K562 (cell line): ENCODE results near the gene NRGN. TPM values are rescaled to one million over a fixed set of nuclear protein-coding genes. Genes with fewer than 3 reads are reported as not detected.
A peak's percentile ranks its signal among the peaks of the same experiment; 100 is the strongest.

ENCODE experiments used
- ARID3B ChIP-seq: fragments of 250-450 bp; sonication (Bioruptor Pico); IDR thresholded peaks from 2 replicates; pipeline ENCODE4 v1.4.0; 2020; ENCODE audit warnings: borderline replicate concordance
- CHD1 ChIP-seq: fragments of 200-600 bp; sonication (generic); IDR thresholded peaks from one replicate; pipeline ENCODE4 v1.6.1; 2012; ENCODE audit warnings: mild to moderate bottlenecking, moderate library complexity, low read length, inconsistent platforms
- DPF2 ChIP-seq: fragments of 450-650 bp; IDR thresholded peaks from 2 replicates; pipeline ENCODE4 v1.6.1; 2016
- E2F6 ChIP-seq, 2 experiments: IDR thresholded peaks; 2 replicates each; pipeline ENCODE4 v1.6.1; 2011; ENCODE audit warnings: borderline replicate concordance in 1 of 2, control low read depth in 1 of 2, low read depth in 1 of 2, low read length in 1 of 2, mild to moderate bottlenecking in 1 of 2, mixed read lengths in 1 of 2, moderate library complexity in 1 of 2; ENCODE audit not compliant: insufficient read depth in 1 of 2, insufficient read length in 1 of 2, poor library complexity in 1 of 2, severe bottlenecking in 1 of 2; ENCODE audit errors: extremely low read depth in 1 of 2
- E4F1 ChIP-seq: fragments of 250-450 bp; sonication (Bioruptor Pico); IDR thresholded peaks from 2 replicates; pipeline ENCODE4 v1.5.0; 2021; ENCODE audit warnings: mild to moderate bottlenecking, borderline replicate concordance
- ILF3 ChIP-seq: fragments of 450-650 bp; IDR thresholded peaks from 2 replicates; pipeline ENCODE4 v1.6.1; 2018; ENCODE audit warnings: antibody characterized with exemption, mild to moderate bottlenecking, moderate library complexity, borderline replicate concordance
- IRF2 ChIP-seq: sonication (generic); formaldehyde crosslinking; IDR thresholded peaks from 2 replicates; pipeline ENCODE4 v1.8.1; 2022; ENCODE audit warnings: mild to moderate bottlenecking, missing genetic modification reagents
- JUND ChIP-seq, 2 experiments: IDR thresholded peaks; 2 replicates in 1 of 2; 3 replicates in 1 of 2; pipeline ENCODE4 v1.6.1; 2011; ENCODE audit warnings: borderline replicate concordance in 2 of 2, low read depth in 2 of 2, low read length in 2 of 2, improper control_type of control experiment in 1 of 2, missing biosample characterization in 1 of 2, missing genetic modification characterization in 1 of 2, missing genetic modification reagents in 1 of 2
- KAT7 ChIP-seq: sonication (generic); formaldehyde crosslinking; IDR thresholded peaks from 2 replicates; pipeline ENCODE4 v1.8.0; 2022; ENCODE audit warnings: missing genetic modification reagents, mild to moderate bottlenecking, borderline replicate concordance
- MAZ ChIP-seq, 2 experiments: fragments of 450-650 bp in 1 of 2; sonication (generic) in 1 of 2; formaldehyde crosslinking; IDR thresholded peaks in 1 of 2; conservative IDR thresholded peaks in 1 of 2; 2 replicates each; pipeline versions ENCODE4 v1.4.0 to v1.5.0; 2020; ENCODE audit warnings: mild to moderate bottlenecking in 1 of 2, missing genetic modification reagents in 1 of 2
- OTX1 ChIP-seq: fragments of 450-650 bp; formaldehyde crosslinking; IDR thresholded peaks from 2 replicates; pipeline ENCODE4 v1.4.0; 2022; ENCODE audit warnings: mild to moderate bottlenecking
- PCBP1 ChIP-seq: fragments of 200-400 bp; formaldehyde crosslinking; IDR thresholded peaks from 2 replicates; pipeline ENCODE4 v1.6.1; 2018; ENCODE audit warnings: mild to moderate bottlenecking, low read depth, low read length; ENCODE audit not compliant: poor library complexity, severe bottlenecking
- RHOXF2B ChIP-seq: fragments of 250-450 bp; sonication (Bioruptor Pico); conservative IDR thresholded peaks from 2 replicates; pipeline ENCODE4 v1.5.1; 2021
- SIN3A ChIP-seq, 2 experiments: fragments of 150-350 bp in 1 of 2; IDR thresholded peaks; 2 replicates each; pipeline ENCODE4 v1.6.1; 2011 to 2016; ENCODE audit warnings: borderline replicate concordance in 2 of 2, low read depth in 2 of 2, low read length in 2 of 2, mild to moderate bottlenecking in 2 of 2, moderate library complexity in 2 of 2; ENCODE audit not compliant: control insufficient read depth in 1 of 2
- SNIP1 ChIP-seq: fragments of 450-650 bp; IDR thresholded peaks from 2 replicates; pipeline ENCODE4 v1.7.1; 2017; ENCODE audit warnings: low read depth, mild to moderate bottlenecking
- SPI1 ChIP-seq: IDR thresholded peaks from 2 replicates; pipeline ENCODE4 v1.6.1; 2011; ENCODE audit warnings: low read depth, low read length, control low read depth, borderline replicate concordance
- TCF3 ChIP-seq: sonication (generic); formaldehyde crosslinking; IDR thresholded peaks from 2 replicates; pipeline ENCODE4 v1.4.0; 2020; ENCODE audit warnings: mild to moderate bottlenecking, missing genetic modification reagents
- TOE1 ChIP-seq, 2 experiments: fragments of 450-650 bp in 1 of 2; sonication (generic) in 1 of 2; formaldehyde crosslinking in 1 of 2; IDR thresholded peaks; 2 replicates each; pipeline versions ENCODE4 v1.7.1 to v1.8.0; 2016 to 2022; ENCODE audit warnings: borderline replicate concordance in 2 of 2, mild to moderate bottlenecking in 2 of 2, antibody characterized with exemption in 1 of 2, inconsistent platforms in 1 of 2, low read depth in 1 of 2, missing genetic modification reagents in 1 of 2, moderate library complexity in 1 of 2
- TRIM24 ChIP-seq, 2 experiments: fragments of 450-650 bp; IDR thresholded peaks; 2 replicates each; pipeline ENCODE4 v1.6.1; 2016
- ZFP36 ChIP-seq: fragments of 150-350 bp; IDR thresholded peaks from 2 replicates; pipeline ENCODE4 v1.6.1; 2018; ENCODE audit warnings: low read length, low read depth; ENCODE audit not compliant: partially characterized antibody
- ZNF311 ChIP-seq: fragments of 250-450 bp; sonication (Bioruptor Pico); IDR thresholded peaks from 2 replicates; pipeline ENCODE4 v1.4.0; 2020; ENCODE audit warnings: mild to moderate bottlenecking, moderate library complexity
- ZNF830 ChIP-seq: fragments of 250-450 bp; sonication (Bioruptor Pico); IDR thresholded peaks from 2 replicates; pipeline ENCODE4 v1.5.0; 2021; ENCODE audit warnings: mild to moderate bottlenecking
- polyA plus RNA-seq, 8 experiments: library from polyadenylated mRNA; depleted of rRNA in 4 of 8; stranded (reverse) in 5 of 8; unstranded in 3 of 8; fragments of >200 nt; fragmentation: Nextera tagmentation in 2 of 8; fragmentation: Illumina TruSeq in 1 of 8; extraction: Ambion mirVana in 2 of 8; extraction: Trizol in 1 of 8; gene quantifications; 2 replicates each; pipeline versions ENCODE4 v1.2.1 to v1.2.3, GENCODE V29; 2011 to 2014; ENCODE audit warnings: inconsistent platforms in 1 of 8, missing spikeins in 1 of 8
- total RNA-seq, 7 experiments: library from RNA; depleted of rRNA in 6 of 7; stranded (reverse); fragments of >200 nt in 6 of 7; fragmentation: Illumina TruSeq in 2 of 7; extraction: Trizol in 2 of 7; gene quantifications; 2 replicates each; pipeline versions ENCODE4 v1.2.1 to v1.2.3, GENCODE V29; 2011 to 2021; ENCODE audit warnings: low replicate concordance in 1 of 7

NRGN gene
- total and polyA plus RNA-seq, 9 of the 15 experiments (the other 6 are each of a cell fraction or from before 2014, with no cell fraction given), result 0.29 to 7.8 (median 3.5) TPM; not detected in 2

- TF ChIP-seq ARID3B (no peak), SNIP1 (no peak), SIN3A (IDR thresholded peaks at IDR 0.05; ENCODE audit: borderline replicate concordance in 2 of 2, control insufficient read depth in 1 of 2, low read depth in 2 of 2, low read length in 2 of 2) (no peak), DPF2 (no peak), IRF2 (no peak), SPI1 (no peak), RHOXF2B (CRISPR knock-in tag) (no peak), ILF3 (no peak), ZFP36 (peak; percentile 89), JUND (IDR thresholded peaks at IDR 0.05; ENCODE audit: borderline replicate concordance, low read depth, low read length) (no peak), JUND (tag; IDR thresholded peaks at IDR 0.05; ENCODE audit: borderline replicate concordance, low read depth, low read length) (no peak), TCF3 (CRISPR knock-in tag) (0 out of 2 replicates have a peak, but pooled peaks have one; percentile 21), TOE1 (IDR thresholded peaks at IDR 0.05; ENCODE audit: borderline replicate concordance) (no peak), TOE1 (CRISPR knock-in tag; IDR thresholded peaks at IDR 0.05; ENCODE audit: borderline replicate concordance, low read depth) (no peak), E2F6 (IDR thresholded peaks at IDR 0.05; ENCODE audit: borderline replicate concordance in 1 of 2, extremely low read depth in 1 of 2, insufficient read depth in 1 of 2, insufficient read length in 1 of 2, low read depth in 1 of 2, low read length in 1 of 2, poor library complexity in 1 of 2, severe bottlenecking in 1 of 2) (peak in 1 of 2 experiments; percentile 43), PCBP1 (peak; percentile 17), TRIM24 (IDR thresholded peaks at IDR 0.05) (no peak), KAT7 (peak; percentile 72; the same call in 1 of the 2 replicates), ZNF311 (no peak), OTX1 (CRISPR knock-in tag) (no peak), CHD1 (no peak), MAZ (CRISPR knock-in tag; conservative IDR thresholded peaks at IDR 0.05 in 1 of 2, IDR thresholded peaks at IDR 0.05 in 1 of 2) (no peak; a peak in 1 of 4 replicates), ZNF830 (CRISPR knock-in tag) (no peak), E4F1 (no peak)
These were observed 22.9 kb downstream of the NRGN start (continued) for GRCh38 chr11:124762624-124763155.
